IPS DF 19.7 (cell line): ENCODE results near the gene TRPM5.
"Not testable (repeated sequence)": the region's sequence is repeated elsewhere in the genome, so short reads cannot be mapped to it uniquely, and the experiment has no call there.

Experiments used
- DNase-seq: peaks from one replicate; pipeline ENCODE4 v3.0.0-alpha.2; 2013; ENCODE audit warnings: low read depth, low spot score

Gene TRPM5

GRCh38 chr11:2443881-2444820 lies at the start of gene TRPM5:
Gene TRPM5, minus strand, starts transcription at chr11:2444514. Its CDS starts 21,478 bp downstream, at chr11:2423036.
- no peak for DNase-seq

DNA sequence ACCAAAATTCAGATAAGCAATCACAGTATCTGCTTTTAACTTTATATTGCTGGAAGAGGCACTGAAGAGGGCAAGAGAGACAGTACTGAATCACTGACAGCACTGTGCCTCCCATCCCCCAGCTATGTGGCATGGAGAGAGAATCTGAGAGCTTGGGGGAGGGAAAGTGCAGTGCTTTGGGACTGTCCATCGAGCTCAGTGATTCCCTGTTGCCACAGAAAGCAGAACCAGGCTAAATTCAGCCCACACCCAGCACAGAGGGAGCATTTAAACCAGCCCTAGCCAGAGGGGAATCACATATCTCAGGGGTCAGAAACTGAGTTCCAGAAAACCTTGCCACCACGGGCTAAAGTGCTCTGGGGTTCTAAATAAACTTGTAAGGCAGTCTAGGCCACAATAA lies 44.8 kb upstream of the TRPM5 start:
- no peak for DNase-seq

DNA sequence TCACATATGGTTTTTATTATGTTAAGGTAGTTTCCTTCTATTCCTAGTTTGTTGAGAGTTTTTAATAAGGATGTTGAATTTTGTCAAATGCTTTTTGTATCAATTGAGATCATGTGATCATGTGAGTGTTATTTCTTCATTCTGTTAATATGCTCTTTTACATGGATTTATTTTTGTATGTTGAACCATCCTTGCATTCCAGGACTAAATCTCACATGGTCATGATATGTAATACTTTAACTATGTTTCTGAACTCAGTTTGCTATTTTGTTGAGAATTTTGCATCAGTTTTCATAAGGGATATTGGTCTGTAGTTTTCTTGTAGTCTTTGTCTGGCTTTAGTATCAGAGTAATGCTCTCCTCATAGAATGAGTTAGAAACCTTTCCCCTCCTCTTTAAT lies 43.7 kb upstream of the TRPM5 start:
- no peak for DNase-seq

- no peak for DNase-seq
Observed at GRCh38 chr11:2484576-2485125, 40.3 kb upstream of the TRPM5 start.

DNA sequence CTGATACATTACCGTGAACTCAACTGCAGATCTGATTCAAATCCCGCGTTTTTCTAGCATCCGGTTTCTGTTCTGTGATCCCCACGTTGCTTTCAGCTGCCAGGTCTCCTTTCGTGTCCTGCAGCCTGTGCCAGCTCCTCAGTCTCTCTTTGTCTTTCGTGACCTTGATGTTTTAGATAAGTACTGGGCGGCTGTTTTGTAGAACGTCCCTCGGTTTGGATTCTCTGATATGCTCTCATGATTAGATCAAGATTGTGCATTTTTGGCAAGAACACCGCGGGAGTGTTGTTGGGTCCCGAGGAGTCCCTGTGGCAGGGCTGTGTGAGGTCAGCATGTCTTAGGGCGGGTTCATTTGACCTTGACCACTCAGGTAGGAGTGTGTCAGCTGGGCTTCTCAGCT lies 39.1 kb upstream of the TRPM5 start:
- DNase-seq: no peak

DNA sequence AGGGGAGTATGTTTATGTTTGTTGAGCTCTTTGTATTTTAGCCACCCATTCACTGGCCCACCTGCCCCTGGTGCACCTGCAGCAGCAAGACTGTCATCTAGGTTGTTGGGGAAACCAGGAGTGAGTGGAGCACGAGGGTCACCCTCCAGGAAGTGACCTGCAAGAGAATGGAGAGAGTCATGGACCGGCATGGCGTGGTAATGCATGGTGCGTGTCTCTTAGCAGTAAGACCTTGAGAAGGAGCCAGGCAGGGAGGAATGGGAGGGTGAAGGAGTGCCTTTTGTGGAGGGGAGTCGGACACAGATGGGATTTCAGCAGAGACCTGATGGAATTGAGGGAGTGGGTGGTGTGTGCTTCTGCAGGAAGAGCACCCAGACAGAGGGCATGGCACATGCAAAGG lies 38.4 kb upstream of the TRPM5 start:
- DNase-seq: no peak

DNA sequence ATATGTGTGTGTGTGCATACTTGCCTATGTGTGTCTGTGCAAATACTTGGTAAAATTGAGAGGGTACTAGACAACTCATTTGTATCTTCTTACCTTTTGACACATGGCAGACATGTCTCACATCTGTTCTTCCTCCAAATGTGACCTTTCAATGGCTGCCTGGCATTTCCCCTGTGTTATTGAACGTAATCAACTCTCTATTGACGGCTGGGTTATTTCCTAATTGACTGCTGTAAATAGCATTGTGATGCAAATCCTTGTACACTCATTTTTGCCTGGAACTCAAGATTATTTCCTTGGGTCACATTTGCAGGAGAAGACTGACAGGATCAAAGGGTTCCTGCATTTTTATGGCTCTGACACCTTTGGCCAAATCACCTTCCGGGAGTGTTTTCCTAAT lies 37.9 kb upstream of the TRPM5 start:
- DNase-seq: no peak

DNA sequence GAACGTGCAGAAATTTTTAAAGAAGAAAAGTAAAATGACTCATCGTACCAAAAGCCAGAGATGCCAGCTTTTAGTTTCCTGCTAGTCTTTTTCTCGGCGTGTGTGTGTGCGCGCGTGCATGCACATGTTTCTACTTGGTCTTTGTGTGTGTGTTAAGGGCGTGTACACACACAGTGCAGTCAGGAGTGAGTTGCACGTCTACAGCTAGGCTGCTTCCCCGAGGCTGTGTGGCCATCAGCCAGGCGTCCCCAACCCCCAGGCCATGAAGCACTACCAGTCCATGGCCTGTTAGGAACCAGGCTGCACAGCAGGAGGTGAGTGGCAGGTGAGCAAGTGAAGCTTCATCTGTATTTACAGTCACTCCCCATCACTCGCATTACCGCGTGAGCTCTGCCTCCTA lies 36.9 kb upstream of the TRPM5 start:
- no peak for DNase-seq

DNA sequence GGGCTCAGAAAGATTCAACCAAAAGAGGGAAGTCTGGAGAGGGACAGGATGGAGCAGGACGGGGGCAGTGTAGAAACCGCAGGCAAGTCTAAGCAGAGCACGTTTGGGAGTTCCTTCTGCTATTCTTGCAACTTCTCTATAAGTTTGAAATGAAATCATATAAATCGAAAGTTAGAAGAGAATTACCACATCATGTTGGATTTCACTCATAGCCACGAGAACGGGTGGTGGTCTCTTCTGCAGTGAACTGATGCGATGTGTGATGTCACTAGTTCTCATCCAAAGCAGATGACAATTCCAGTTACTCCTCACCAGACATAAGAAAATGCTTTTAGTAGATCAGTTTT lies 36.5 kb upstream of the TRPM5 start:
- DNase-seq: no peak

DNA sequence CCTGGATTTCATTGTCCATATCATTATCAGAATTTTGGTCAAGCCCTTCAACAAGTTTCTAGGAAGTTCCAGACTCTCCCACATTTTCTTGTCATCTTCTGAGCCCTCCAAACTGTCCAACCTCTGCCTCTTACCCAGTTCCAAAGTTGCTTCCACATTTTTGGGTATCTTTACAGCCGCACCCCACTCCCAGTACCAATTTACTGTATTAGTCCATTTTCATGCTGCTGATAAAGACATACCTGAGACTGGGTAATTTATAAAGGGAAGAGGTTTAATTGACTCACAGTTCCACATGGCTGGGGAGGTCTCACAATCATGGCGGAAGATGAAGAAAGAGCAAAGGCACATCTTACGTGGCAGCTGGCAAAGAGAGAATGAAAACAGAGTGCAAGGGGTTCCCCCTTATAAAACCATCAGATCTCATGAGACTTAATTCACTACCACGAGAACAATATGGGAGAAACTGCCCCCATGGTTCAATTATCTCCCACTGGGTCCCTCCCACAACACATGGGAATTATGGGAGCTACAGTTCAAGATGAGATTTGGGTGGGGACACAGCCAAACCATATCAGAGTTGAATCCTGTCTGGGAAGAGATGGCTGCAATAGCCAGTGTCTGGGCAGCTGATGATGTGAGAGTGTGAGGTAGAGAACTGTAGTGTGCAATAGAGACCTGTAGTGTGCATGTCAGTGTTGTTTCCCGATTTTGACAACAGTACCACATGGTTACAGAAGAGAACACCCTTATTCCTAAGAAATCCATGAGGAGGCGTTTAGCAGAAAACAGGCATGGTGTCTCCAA lies 36.0 kb upstream of the TRPM5 start:
- DNase-seq: not testable (repeated sequence)

- no peak for DNase-seq
Observed at GRCh38 chr11:2477936-2478335, 33.6 kb upstream of the TRPM5 start.

GRCh38 chr11:2477254-2477653 lies 32.9 kb upstream of the TRPM5 start:
- no peak for DNase-seq

GRCh38 chr11:2475136-2475918 lies 31.0 kb upstream of the TRPM5 start:
- DNase-seq: no peak

- no peak for DNase-seq
Observed at GRCh38 chr11:2474059-2474901, 30.0 kb upstream of the TRPM5 start.

GRCh38 chr11:2473361-2474058 lies 29.2 kb upstream of the TRPM5 start:
- DNase-seq: no peak

GRCh38 chr11:2472428-2473186 lies 28.3 kb upstream of the TRPM5 start:
- DNase-seq: no peak

DNA sequence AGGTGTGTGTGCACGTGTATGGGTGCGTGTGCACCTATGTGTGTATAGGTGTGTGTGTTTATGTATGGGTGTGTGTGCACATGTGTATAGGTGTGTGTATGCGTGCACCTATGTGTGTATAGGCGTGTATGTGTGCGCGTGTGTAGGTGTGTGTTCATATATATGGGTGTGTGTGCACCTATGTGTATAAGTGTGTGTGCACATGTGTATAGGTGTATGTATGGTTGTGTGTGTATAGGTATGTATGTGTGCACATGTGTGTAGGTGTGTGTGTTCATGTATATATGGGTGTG lies 27.4 kb upstream of the TRPM5 start:
- no peak for DNase-seq

- DNase-seq: no peak
Observed at GRCh38 chr11:2471048-2471803, 26.9 kb upstream of the TRPM5 start.

GRCh38 chr11:2470495-2470894 lies 26.2 kb upstream of the TRPM5 start:
- no peak for DNase-seq
